WTC11 (cell line): ENCODE data around the gene ZKSCAN3. TPM values are rescaled to one million over a fixed set of nuclear protein-coding genes. Genes with fewer than 3 reads are reported as not detected.

ENCODE experiments used
- ATAC-seq: fragments of 200-7000 bp; cut with Tn5 transposase; 2 replicates; pipeline ENCODE4 v1.10.0; 2021; ENCODE audit warnings: mild to moderate bottlenecking, moderate library complexity
- CTCF ChIA-PET: fragments of 300-600 bp; sonication (Branson Sonifier 250); formaldehyde crosslinking; loops from one replicate; lab custom pipeline; 2021; ENCODE audit warnings: antibody characterized with exemption; lab: Charles Lee
- POLR2A ChIA-PET: fragments of 350-600 bp; sonication (Branson Sonifier 250); formaldehyde crosslinking; loops from one replicate; lab custom pipeline; 2021; ENCODE audit warnings: antibody characterized with exemption; lab: Charles Lee
- DNase-seq: peaks from one replicate; pipeline ENCODE4 v3.0.0; 2021; ENCODE audit warnings: low spot score
- H3K27ac Mint-ChIP-seq: 2 replicates; pipeline ENCODE4 v1.8.0; 2021; ENCODE audit warnings: mixed read lengths
- H3K27me3 Mint-ChIP-seq: 2 replicates; pipeline ENCODE4 v1.8.0; 2021; ENCODE audit warnings: low read depth, mild to moderate bottlenecking, moderate library complexity, mixed read lengths
- H3K36me3 Mint-ChIP-seq: 2 replicates; pipeline ENCODE4 v1.8.0; 2021; ENCODE audit warnings: mixed read lengths
- H3K4me1 Mint-ChIP-seq: 2 replicates; pipeline ENCODE4 v1.8.0; 2022; ENCODE audit warnings: mixed read lengths
- H3K4me3 Mint-ChIP-seq: 2 replicates; pipeline ENCODE4 v1.8.0; 2021; ENCODE audit warnings: mild to moderate bottlenecking, moderate library complexity, mixed read lengths
- H3K9me3 Mint-ChIP-seq: 2 replicates; pipeline ENCODE4 v1.8.0; 2021; ENCODE audit warnings: mixed read lengths
- ATF1 ChIP-seq: sonication (generic); formaldehyde crosslinking; IDR thresholded peaks from 2 replicates; pipeline ENCODE4 v1.8.1; 2023; ENCODE audit warnings: mild to moderate bottlenecking, moderate library complexity, missing genetic modification reagents
- CTCF ChIP-seq: fragments of 200-600 bp; IDR thresholded peaks from 2 replicates; pipeline ENCODE4 v1.8.0; 2022; ENCODE audit warnings: antibody characterized with exemption
- ESRRA ChIP-seq: sonication (generic); formaldehyde crosslinking; IDR thresholded peaks from 2 replicates; pipeline ENCODE4 v1.8.1; 2022; ENCODE audit warnings: mild to moderate bottlenecking, missing genetic modification reagents, borderline replicate concordance
- GABPB1 ChIP-seq: sonication (generic); formaldehyde crosslinking; IDR thresholded peaks from 2 replicates; pipeline ENCODE4 v1.8.1; 2023; ENCODE audit warnings: mild to moderate bottlenecking, missing genetic modification reagents
- KAT7 ChIP-seq: sonication (generic); formaldehyde crosslinking; IDR thresholded peaks from 2 replicates; pipeline ENCODE4 v1.8.1; 2023; ENCODE audit warnings: missing genetic modification reagents, mild to moderate bottlenecking, borderline replicate concordance
- MLX ChIP-seq: sonication (generic); formaldehyde crosslinking; IDR thresholded peaks from 2 replicates; pipeline ENCODE4 v1.8.1; 2023; ENCODE audit warnings: mild to moderate bottlenecking, missing genetic modification reagents, moderate library complexity
- MYBL2 ChIP-seq: sonication (generic); formaldehyde crosslinking; IDR thresholded peaks from 2 replicates; pipeline ENCODE4 v1.8.1; 2023; ENCODE audit warnings: mild to moderate bottlenecking, moderate library complexity, missing genetic modification reagents
- RORB ChIP-seq: fragments of 250-450 bp; sonication (Bioruptor Pico); IDR thresholded peaks from 2 replicates; pipeline ENCODE4 v1.9.0; 2021; ENCODE audit warnings: mild to moderate bottlenecking
- ZNF121 ChIP-seq: sonication (generic); formaldehyde crosslinking; IDR thresholded peaks from 2 replicates; pipeline ENCODE4 v1.8.0; 2023; ENCODE audit warnings: missing genetic modification reagents
- ZNF232 ChIP-seq: sonication (generic); formaldehyde crosslinking; IDR thresholded peaks from 2 replicates; pipeline ENCODE4 v1.8.0; 2022; ENCODE audit warnings: mild to moderate bottlenecking, missing genetic modification reagents
- ZNF396 ChIP-seq: fragments of 250-450 bp; sonication (Bioruptor Pico); IDR thresholded peaks from 2 replicates; pipeline ENCODE4 v1.8.0; 2021; ENCODE audit warnings: mild to moderate bottlenecking, moderate library complexity, borderline replicate concordance
- ZNF423 ChIP-seq: fragments of 250-450 bp; sonication (Bioruptor Pico); IDR thresholded peaks from 2 replicates; pipeline ENCODE4 v2.1.2; 2022; ENCODE audit warnings: mild to moderate bottlenecking, moderate library complexity
- ZSCAN18 ChIP-seq: fragments of 250-450 bp; sonication (Bioruptor Pico); IDR thresholded peaks from 2 replicates; pipeline ENCODE4 v2.1.2; 2022; ENCODE audit warnings: mild to moderate bottlenecking, moderate library complexity
- total RNA-seq: library from RNA; stranded (reverse); gene quantifications from 3 replicates; pipeline ENCODE4 v1.2.3, GENCODE V29; 2021
- TF ChIP-seq, protein P1 (sequence below): sonication (generic); formaldehyde crosslinking; IDR thresholded peaks from 2 replicates; pipeline ENCODE4 v1.8.1; 2023; ENCODE audit warnings: mild to moderate bottlenecking, moderate library complexity, missing genetic modification reagents
- TF ChIP-seq, protein P2 (sequence below): sonication (generic); formaldehyde crosslinking; IDR thresholded peaks from 2 replicates; pipeline ENCODE4 v1.8.1; 2023; ENCODE audit warnings: mild to moderate bottlenecking, missing genetic modification reagents
- TF ChIP-seq, protein P3 (sequence below): sonication (generic); formaldehyde crosslinking; IDR thresholded peaks from 2 replicates; pipeline ENCODE4 v1.8.0; 2022; ENCODE audit warnings: mild to moderate bottlenecking, missing genetic modification reagents

Gene ZKSCAN3
- total RNA-seq, 1 experiment from 2014 or later: 5.4 TPM

- ATAC-seq: no peak
These were observed 5.2 kb downstream of the ZKSCAN3 start for GRCh38 chr6:28354688-28355554.

GRCh38 chr6:28355743-28356665 is 6.3 kb downstream of the ZKSCAN3 start:
- ATAC-seq (peak; percentile 88), DNase-seq (peak; percentile 74)
- no peaks in the 10 kb centered on the region; the same call in 1 of the 2 replicates for H3K27me3 Mint-ChIP-seq
- ChIA-PET CTCF (interaction anchor here (0.6 to 2.8 kb wide), 51 partner anchors 9 to 459 kb away, joined by 3 to 47 read pairs (median 4); partner anchors contain the start of genes PGBD1, ZKSCAN4, ZKSCAN8 and ZSCAN16), POLR2A (interaction anchor here (0.6 to 2.9 kb wide), 8 partner anchors 15 to 460 kb away, joined by 3 to 35 read pairs (median 5); partner anchors contain the start of genes PGBD1, ZSCAN26 and ZSCAN31)
- peaks cover 14% of the 10 kb centered on the region for H3K36me3 Mint-ChIP-seq
- H3K4me1 Mint-ChIP-seq: peaks cover 27% of the 10 kb centered on the region
- TF ChIP-seq ATF1 (CRISPR knock-in tag) (no peak), ZNF396 (no peak), MYBL2 (CRISPR knock-in tag) (no peak), ZNF423 (CRISPR knock-in tag) (peak; percentile 28; the same call in 1 of the 2 replicates), ZNF121 (CRISPR knock-in tag) (no peak), ZSCAN18 (CRISPR knock-in tag) (no peak), RORB (CRISPR knock-in tag) (no peak), ZNF232 (CRISPR knock-in tag) (0 out of 2 replicates have a peak, but pooled peaks have one; percentile 61), ESRRA (CRISPR knock-in tag) (no peak), GABPB1 (no peak), CTCF (peak; percentile 78)
- TF ChIP-seq, protein P1, sequence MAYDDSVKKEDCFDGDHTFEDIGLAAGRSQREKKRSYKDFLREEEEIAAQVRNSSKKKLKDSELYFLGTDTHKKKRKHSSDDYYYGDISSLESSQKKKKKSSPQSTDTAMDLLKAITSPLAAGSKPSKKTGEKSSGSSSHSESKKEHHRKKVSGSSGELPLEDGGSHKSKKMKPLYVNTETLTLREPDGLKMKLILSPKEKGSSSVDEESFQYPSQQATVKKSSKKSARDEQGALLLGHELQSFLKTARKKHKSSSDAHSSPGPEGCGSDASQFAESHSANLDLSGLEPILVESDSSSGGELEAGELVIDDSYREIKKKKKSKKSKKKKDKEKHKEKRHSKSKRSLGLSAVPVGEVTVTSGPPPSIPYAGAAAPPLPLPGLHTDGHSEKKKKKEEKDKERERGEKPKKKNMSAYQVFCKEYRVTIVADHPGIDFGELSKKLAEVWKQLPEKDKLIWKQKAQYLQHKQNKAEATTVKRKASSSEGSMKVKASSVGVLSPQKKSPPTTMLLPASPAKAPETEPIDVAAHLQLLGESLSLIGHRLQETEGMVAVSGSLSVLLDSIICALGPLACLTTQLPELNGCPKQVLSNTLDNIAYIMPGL: peak; percentile 40; the same call in 1 of the 2 replicates
- TF ChIP-seq, protein P2, sequence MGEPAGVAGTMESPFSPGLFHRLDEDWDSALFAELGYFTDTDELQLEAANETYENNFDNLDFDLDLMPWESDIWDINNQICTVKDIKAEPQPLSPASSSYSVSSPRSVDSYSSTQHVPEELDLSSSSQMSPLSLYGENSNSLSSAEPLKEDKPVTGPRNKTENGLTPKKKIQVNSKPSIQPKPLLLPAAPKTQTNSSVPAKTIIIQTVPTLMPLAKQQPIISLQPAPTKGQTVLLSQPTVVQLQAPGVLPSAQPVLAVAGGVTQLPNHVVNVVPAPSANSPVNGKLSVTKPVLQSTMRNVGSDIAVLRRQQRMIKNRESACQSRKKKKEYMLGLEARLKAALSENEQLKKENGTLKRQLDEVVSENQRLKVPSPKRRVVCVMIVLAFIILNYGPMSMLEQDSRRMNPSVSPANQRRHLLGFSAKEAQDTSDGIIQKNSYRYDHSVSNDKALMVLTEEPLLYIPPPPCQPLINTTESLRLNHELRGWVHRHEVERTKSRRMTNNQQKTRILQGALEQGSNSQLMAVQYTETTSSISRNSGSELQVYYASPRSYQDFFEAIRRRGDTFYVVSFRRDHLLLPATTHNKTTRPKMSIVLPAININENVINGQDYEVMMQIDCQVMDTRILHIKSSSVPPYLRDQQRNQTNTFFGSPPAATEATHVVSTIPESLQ: no peak
- H3K4me3 Mint-ChIP-seq: peak overlapping the region; percentile 73
- peak overlapping the region; percentile 97 for H3K27ac Mint-ChIP-seq
- peaks cover 8% of the 10 kb centered on the region; the same call in 1 of the 2 replicates for H3K9me3 Mint-ChIP-seq

More at GRCh38 chr6:28354688-28355554, 5.2 kb downstream of the ZKSCAN3 start:
- Mint-ChIP-seq H3K27me3 (no peaks in the 10 kb centered on the region; the same call in 1 of the 2 replicates), H3K36me3 (peaks cover 14% of the 10 kb centered on the region), H3K4me1 (peaks cover 34% of the 10 kb centered on the region), H3K27ac (peak overlapping the region; percentile 97; the same call in 1 of the 2 replicates), H3K9me3 (peaks cover 8% of the 10 kb centered on the region; the same call in 1 of the 2 replicates), H3K4me3 (no peak overlapping the region)
- TF ChIP-seq, protein P3, sequence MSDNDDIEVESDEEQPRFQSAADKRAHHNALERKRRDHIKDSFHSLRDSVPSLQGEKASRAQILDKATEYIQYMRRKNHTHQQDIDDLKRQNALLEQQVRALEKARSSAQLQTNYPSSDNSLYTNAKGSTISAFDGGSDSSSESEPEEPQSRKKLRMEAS (CRISPR knock-in tag): no peak
- TF ChIP-seq KAT7 (CRISPR knock-in tag) (no peak), MYBL2 (CRISPR knock-in tag) (no peak), MLX (CRISPR knock-in tag) (no peak)
- DNase-seq: no peak
- CTCF ChIA-PET: interaction anchor here (1.2 to 2.8 kb wide), 25 partner anchors 8 to 458 kb away, joined by 3 to 47 read pairs (median 10); partner anchors contain the start of genes PGBD1, ZKSCAN4, ZKSCAN8 and ZSCAN16
- POLR2A ChIA-PET: interaction anchor here (0.6 to 2.9 kb wide), 3 partner anchors 19 to 459 kb away, joined by 4 to 35 read pairs (median 5); partner anchors contain the start of gene ZSCAN31
